Suprapubic skin (tissue), 4 donors: ENCODE measurements around the gene DUOX2. TPM values are rescaled to one million over a fixed set of nuclear protein-coding genes. Genes with fewer than 3 reads are reported as not detected.

Source experiments
- DNase-seq, 2 donors: peaks; one replicate each; pipeline ENCODE4 v3.0.0-alpha.2; 2019; ENCODE audit warnings: low spot score in 2 of 2
- H3K27ac ChIP-seq: fragments of 200-600 bp; sonication (generic); one replicate; pipeline ENCODE4 v1.5.1; 2019
- H3K27me3 ChIP-seq: fragments of 200-600 bp; sonication (generic); one replicate; pipeline ENCODE4 v1.5.1; 2019
- H3K36me3 ChIP-seq: fragments of 200-600 bp; sonication (generic); one replicate; pipeline ENCODE4 v1.5.1; 2019
- H3K4me1 ChIP-seq: fragments of 200-600 bp; sonication (generic); one replicate; pipeline ENCODE4 v1.5.1; 2019
- H3K4me3 ChIP-seq: fragments of 200-600 bp; sonication (generic); one replicate; pipeline ENCODE4 v1.5.1; 2019; ENCODE audit warnings: mild to moderate bottlenecking
- H3K9me3 ChIP-seq: fragments of 200-600 bp; sonication (generic); one replicate; pipeline ENCODE4 v1.5.1; 2019
- EP300 ChIP-seq: sonication (generic); formaldehyde crosslinking; IDR thresholded peaks from one replicate; pipeline ENCODE4 v1.6.1; 2017; ENCODE audit warnings: antibody characterized with exemption
- POLR2A ChIP-seq, 2 donors: fragments of 450-650 bp; IDR thresholded peaks; one replicate each; pipeline ENCODE4 v1.6.1; 2017; ENCODE audit warnings: antibody characterized with exemption in 2 of 2, mild to moderate bottlenecking in 2 of 2, moderate library complexity in 2 of 2
- POLR2AphosphoS5 ChIP-seq, 3 donors: sonication (generic); formaldehyde crosslinking; IDR thresholded peaks; one replicate each; pipeline ENCODE4 v1.6.1; 2017; ENCODE audit warnings: antibody characterized with exemption in 3 of 3
- WGBS: methylation state at CpG from one replicate; pipeline ENCODE4 v1.1.5; 2018; 5-methylcytosine and 5-hydroxymethylcytosine counted together
- total RNA-seq, 4 donors: library from RNA; depleted of rRNA; stranded (reverse); fragments of >200 nt; gene quantifications; one replicate each; pipeline ENCODE4 v1.1.0, GENCODE V29; 2016
- TF ChIP-seq, protein P1 (sequence below), 2 donors: fragments of 200-600 bp in 1 of 2; fragments of 450-650 bp in 1 of 2; sonication (generic) in 1 of 2; IDR thresholded peaks; one replicate each; pipeline ENCODE4 v1.5.1; 2016 to 2019; ENCODE audit warnings: antibody characterized with exemption in 2 of 2, mild to moderate bottlenecking in 1 of 2, moderate library complexity in 1 of 2

The DUOX2 gene
- total RNA-seq, 4 donors from 2014 or later = 2.3 to 32.6 (median 6.9) TPM

- Histone ChIP-seq H3K4me1 (peaks cover 4% of the 10 kb centered on the region), H3K27me3 (peaks cover 8% of the 10 kb centered on the region), H3K4me3 (no peak overlapping the region), H3K36me3 (no peaks in the 10 kb centered on the region), H3K9me3 (no peaks in the 10 kb centered on the region), H3K27ac (no peak overlapping the region)
- DNase-seq = no peak
- WGBS = 86% methylated on average over 6 of the region's 7 CpGs
- TF ChIP-seq EP300 = no peak
These were observed 8.7 kb upstream of the DUOX2 start for GRCh38 chr15:45122719-45123118.

DNA sequence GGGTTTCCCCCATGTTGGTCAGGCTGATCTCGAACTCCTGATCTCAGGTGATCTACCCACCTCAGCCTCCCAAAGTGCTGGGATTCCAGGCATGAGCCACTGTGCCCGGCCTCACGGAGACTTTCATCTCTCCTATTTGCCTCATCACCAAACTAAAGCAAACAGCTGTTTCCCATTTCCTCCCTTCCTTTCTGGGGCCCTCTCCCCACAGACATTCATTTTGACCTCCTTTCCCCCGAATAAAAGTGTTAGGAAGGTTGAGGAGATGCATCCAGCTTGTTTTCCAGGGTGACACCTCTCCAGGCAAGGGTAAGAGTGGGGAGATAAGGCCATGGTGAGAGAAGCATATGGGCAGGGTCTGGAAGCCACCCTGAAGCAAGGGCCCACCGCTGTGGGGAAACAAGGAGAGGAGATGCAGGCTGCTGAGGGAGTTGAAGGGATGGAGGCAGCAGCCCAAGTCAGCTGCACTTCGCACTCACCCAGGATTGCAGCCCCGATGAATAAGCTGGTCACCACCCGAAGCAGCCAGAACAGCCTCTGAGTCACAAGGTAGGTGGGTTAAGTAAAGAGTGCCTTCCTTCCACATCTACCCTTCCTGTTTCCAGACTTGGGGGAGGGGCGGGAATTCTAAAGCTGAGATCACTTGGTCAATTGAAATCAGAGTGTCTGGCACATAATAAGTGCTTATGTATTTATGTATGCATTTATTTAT is 7.9 kb upstream of the DUOX2 start:
- H3K36me3 ChIP-seq = no peaks in the 10 kb centered on the region
- H3K9me3 ChIP-seq = no peaks in the 10 kb centered on the region
- H3K27me3 ChIP-seq = peaks cover 17% of the 10 kb centered on the region
- no peak for DNase-seq
- 65% methylated on average over 9 of the region's 9 CpGs for WGBS
- H3K4me3 ChIP-seq = no peak overlapping the region
- TF ChIP-seq, protein P1, sequence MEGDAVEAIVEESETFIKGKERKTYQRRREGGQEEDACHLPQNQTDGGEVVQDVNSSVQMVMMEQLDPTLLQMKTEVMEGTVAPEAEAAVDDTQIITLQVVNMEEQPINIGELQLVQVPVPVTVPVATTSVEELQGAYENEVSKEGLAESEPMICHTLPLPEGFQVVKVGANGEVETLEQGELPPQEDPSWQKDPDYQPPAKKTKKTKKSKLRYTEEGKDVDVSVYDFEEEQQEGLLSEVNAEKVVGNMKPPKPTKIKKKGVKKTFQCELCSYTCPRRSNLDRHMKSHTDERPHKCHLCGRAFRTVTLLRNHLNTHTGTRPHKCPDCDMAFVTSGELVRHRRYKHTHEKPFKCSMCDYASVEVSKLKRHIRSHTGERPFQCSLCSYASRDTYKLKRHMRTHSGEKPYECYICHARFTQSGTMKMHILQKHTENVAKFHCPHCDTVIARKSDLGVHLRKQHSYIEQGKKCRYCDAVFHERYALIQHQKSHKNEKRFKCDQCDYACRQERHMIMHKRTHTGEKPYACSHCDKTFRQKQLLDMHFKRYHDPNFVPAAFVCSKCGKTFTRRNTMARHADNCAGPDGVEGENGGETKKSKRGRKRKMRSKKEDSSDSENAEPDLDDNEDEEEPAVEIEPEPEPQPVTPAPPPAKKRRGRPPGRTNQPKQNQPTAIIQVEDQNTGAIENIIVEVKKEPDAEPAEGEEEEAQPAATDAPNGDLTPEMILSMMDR (IDR thresholded peaks at IDR 0.05) = no peak
- TF ChIP-seq POLR2A (IDR thresholded peaks at IDR 0.05) (no peak), EP300 (no peak), POLR2AphosphoS5 (IDR thresholded peaks at IDR 0.05) (no peak)
- peaks cover 12% of the 10 kb centered on the region for H3K4me1 ChIP-seq
- no peak overlapping the region for H3K27ac ChIP-seq

DNA sequence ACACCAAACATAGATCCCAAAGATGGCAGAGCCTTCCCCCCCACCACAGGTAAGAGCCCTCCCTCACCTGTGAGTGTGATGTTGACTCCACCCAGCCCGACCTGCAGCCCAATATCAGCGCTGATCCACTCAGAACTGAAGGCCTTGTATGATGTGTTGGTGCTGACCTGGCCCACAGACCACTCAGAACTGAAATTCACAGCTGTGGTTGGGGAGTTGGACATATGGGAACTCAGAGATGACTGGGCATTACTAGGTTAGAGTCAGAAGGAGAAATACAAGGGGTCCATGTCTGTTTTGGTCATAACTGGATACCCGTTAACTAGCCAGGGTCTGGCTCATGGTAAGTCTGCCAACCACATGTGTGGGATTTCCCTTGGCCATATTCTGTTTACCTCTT is 7.0 kb upstream of the DUOX2 start:
- H3K4me1 ChIP-seq = peaks cover 21% of the 10 kb centered on the region
- TF ChIP-seq EP300 = no peak
- no peak overlapping the region for H3K27ac ChIP-seq
- no peaks in the 10 kb centered on the region for H3K36me3 ChIP-seq
- no peak for DNase-seq
- no peak overlapping the region for H3K4me3 ChIP-seq
- peaks cover 25% of the 10 kb centered on the region for H3K27me3 ChIP-seq
- 93% methylated on average over 3 of the region's 3 CpGs for WGBS
- no peaks in the 10 kb centered on the region for H3K9me3 ChIP-seq

- H3K4me3 ChIP-seq = no peak overlapping the region
- peaks cover 22% of the 10 kb centered on the region for H3K4me1 ChIP-seq
- DNase-seq = no peak
- peaks cover 32% of the 10 kb centered on the region for H3K27me3 ChIP-seq
- WGBS = 93% methylated on average over 10 of the region's 10 CpGs
- H3K36me3 ChIP-seq = no peaks in the 10 kb centered on the region
- no peak overlapping the region for H3K27ac ChIP-seq
- TF ChIP-seq EP300 = no peak
- TF ChIP-seq POLR2A (IDR thresholded peaks at IDR 0.05) = no peak
- TF ChIP-seq, protein P1 (IDR thresholded peaks at IDR 0.05) = no peak
- TF ChIP-seq POLR2AphosphoS5 (IDR thresholded peaks at IDR 0.05) = no peak
- no peaks in the 10 kb centered on the region for H3K9me3 ChIP-seq
These were observed 6.4 kb upstream of the DUOX2 start for GRCh38 chr15:45120081-45120972.

- Histone ChIP-seq H3K27me3 (peaks cover 46% of the 10 kb centered on the region), H3K4me1 (peaks cover 30% of the 10 kb centered on the region)
These were observed 5.0 kb upstream of the DUOX2 start for GRCh38 chr15:45118996-45119395.

More at GRCh38 chr15:45118996-45119395, 5.0 kb upstream of the DUOX2 start:
- TF ChIP-seq POLR2AphosphoS5 (IDR thresholded peaks at IDR 0.05) (no peak), EP300 (no peak), POLR2A (IDR thresholded peaks at IDR 0.05) (no peak)
- TF ChIP-seq, protein P1 (IDR thresholded peaks at IDR 0.05) = no peak
- WGBS = 81% methylated on average over 2 of the region's 5 CpGs
- no peak for DNase-seq
- no peaks in the 10 kb centered on the region for H3K9me3 ChIP-seq
- no peak overlapping the region for H3K4me3 ChIP-seq
- no peak overlapping the region for H3K27ac ChIP-seq
- no peaks in the 10 kb centered on the region for H3K36me3 ChIP-seq
